Lower lobe of right lung (tissue), 2 donors: Measurements from ENCODE around the gene NTM. TPM values are rescaled to one million over a fixed set of nuclear protein-coding genes. Genes with fewer than 3 reads are reported as not detected.

ENCODE experiments used
- ATAC-seq, 2 donors: fragments of 200-7000 bp; cut with Tn5 transposase; one replicate each; pipeline ENCODE4 v1.9.1; 2020 to 2022; ENCODE audit warnings: mild to moderate bottlenecking in 2 of 2, moderate library complexity in 2 of 2
- DNase-seq: peaks from one replicate; pipeline ENCODE4 v3.0.0-alpha.2; 2020
- H3K27ac ChIP-seq: fragments of 200-600 bp; one replicate; pipeline ENCODE4 v1.8.0; 2022
- H3K27me3 ChIP-seq: fragments of 200-600 bp; one replicate; pipeline ENCODE4 v1.8.0; 2022; ENCODE audit warnings: low read depth
- H3K36me3 ChIP-seq: fragments of 200-600 bp; one replicate; pipeline ENCODE4 v1.8.0; 2022; ENCODE audit warnings: mild to moderate bottlenecking
- H3K4me1 ChIP-seq: fragments of 200-600 bp; one replicate; pipeline ENCODE4 v1.8.0; 2022
- H3K4me3 ChIP-seq: fragments of 200-600 bp; one replicate; pipeline ENCODE4 v1.8.0; 2022; ENCODE audit warnings: mild to moderate bottlenecking
- H3K9me3 ChIP-seq: fragments of 200-600 bp; one replicate; pipeline ENCODE4 v1.8.0; 2022
- intact Hi-C: fragments of 100-400 bp; cut with DNase I; formaldehyde crosslinking; loops from one replicate; pipeline ENCODE4 v1.11.0; 2022
- total RNA-seq: library from RNA; stranded (reverse); fragmentation: NEBNext Ultra II Directional; extraction: Animal tissue kit (Norgen Biotek cat#: 25700); gene quantifications from one replicate; pipeline ENCODE4 v1.2.1, GENCODE V29; 2021
- TF ChIP-seq, protein P1 (sequence below): fragments of 200-600 bp; IDR thresholded peaks from one replicate; pipeline ENCODE4 v1.8.0; 2022; ENCODE audit warnings: antibody characterized with exemption, mild to moderate bottlenecking
- donor health status: DM: no; HTN: yes; CAD: no; lungs with severe emphysema.

Gene NTM
- total RNA-seq, 1 donor from 2014 or later = 2.3 TPM

DNA sequence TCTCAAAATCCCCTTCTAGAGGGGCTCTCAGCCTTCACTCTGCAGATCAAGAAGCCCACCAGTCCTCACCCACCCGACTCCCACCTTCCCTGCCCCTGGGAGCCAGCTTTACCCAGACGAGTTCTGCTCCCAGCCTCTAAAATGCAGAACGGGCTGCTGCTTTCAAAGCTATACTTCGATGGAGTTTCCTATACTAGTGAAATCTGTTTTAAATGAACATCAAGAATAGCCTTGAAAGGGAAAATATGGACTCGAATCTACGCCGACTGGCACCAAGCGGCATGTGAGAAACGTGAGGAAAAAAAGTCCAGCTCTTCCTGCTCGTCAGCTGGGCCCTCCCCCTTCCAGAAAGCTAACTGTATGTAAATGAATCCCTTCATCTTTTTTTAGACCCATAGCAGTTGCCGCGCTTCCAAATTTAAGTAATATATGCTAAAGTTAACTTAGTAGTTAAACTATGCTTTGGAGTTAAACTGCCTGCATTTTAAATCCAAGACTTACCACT lies 211.7 kb downstream of the NTM start:
- intact Hi-C loops = no loop called here
- H3K4me3 ChIP-seq = no peak overlapping the region
- no peaks in the 10 kb centered on the region for H3K4me1 ChIP-seq
- TF ChIP-seq, protein P1, sequence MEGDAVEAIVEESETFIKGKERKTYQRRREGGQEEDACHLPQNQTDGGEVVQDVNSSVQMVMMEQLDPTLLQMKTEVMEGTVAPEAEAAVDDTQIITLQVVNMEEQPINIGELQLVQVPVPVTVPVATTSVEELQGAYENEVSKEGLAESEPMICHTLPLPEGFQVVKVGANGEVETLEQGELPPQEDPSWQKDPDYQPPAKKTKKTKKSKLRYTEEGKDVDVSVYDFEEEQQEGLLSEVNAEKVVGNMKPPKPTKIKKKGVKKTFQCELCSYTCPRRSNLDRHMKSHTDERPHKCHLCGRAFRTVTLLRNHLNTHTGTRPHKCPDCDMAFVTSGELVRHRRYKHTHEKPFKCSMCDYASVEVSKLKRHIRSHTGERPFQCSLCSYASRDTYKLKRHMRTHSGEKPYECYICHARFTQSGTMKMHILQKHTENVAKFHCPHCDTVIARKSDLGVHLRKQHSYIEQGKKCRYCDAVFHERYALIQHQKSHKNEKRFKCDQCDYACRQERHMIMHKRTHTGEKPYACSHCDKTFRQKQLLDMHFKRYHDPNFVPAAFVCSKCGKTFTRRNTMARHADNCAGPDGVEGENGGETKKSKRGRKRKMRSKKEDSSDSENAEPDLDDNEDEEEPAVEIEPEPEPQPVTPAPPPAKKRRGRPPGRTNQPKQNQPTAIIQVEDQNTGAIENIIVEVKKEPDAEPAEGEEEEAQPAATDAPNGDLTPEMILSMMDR = no peak
- H3K9me3 ChIP-seq = no peaks in the 10 kb centered on the region
- H3K27ac ChIP-seq = no peak overlapping the region
- peaks cover 6% of the 10 kb centered on the region for H3K27me3 ChIP-seq
- DNase-seq (no peak), ATAC-seq (no peak)
- H3K36me3 ChIP-seq = no peaks in the 10 kb centered on the region

DNA sequence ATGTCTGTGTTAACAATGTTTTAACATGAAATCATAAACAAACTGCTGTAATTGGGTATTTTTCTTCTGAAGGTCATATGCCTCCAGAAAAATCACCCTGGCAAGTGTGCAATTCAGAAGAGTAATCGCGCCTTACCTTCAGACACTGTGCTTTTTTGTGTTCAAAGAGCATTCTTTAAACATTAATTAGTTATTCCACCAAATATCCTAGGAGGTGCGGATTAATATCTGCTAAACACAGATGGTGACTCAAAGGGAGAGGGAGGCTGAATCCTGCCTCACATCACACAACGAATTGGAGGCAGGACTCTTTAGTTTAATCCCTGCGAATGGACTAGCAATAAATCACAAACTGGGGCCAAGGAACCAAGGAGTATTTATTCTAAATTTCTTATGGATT lies 213.0 kb downstream of the NTM start:
- peaks cover 9% of the 10 kb centered on the region for H3K27me3 ChIP-seq
- TF ChIP-seq, protein P1 = no peak
- no peak overlapping the region for H3K27ac ChIP-seq
- no peaks in the 10 kb centered on the region for H3K4me1 ChIP-seq
- H3K4me3 ChIP-seq = no peak overlapping the region
- DNase-seq (no peak), ATAC-seq (no peak)
- H3K9me3 ChIP-seq = no peaks in the 10 kb centered on the region
- H3K36me3 ChIP-seq = no peaks in the 10 kb centered on the region
- intact Hi-C loops = no loop called here

DNA sequence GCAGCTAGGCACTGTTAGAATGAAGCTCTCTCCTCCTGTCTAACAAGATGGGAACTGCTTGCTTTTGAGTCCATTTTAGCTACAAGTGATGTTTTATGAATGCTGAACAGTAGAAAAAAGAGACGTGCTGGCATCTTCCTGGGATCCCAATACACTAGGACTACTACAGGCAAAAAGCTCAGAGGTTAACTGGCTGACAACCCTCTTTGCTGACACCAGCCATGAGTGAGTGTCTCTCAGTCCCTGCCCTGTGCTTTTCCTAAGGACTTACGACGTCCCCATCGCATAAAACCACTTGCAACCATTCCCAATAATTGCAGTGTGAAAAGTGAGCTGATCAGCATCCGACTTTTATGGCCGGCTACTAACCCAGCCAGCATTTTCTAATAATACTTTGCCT lies 213.5 kb downstream of the NTM start:
- H3K4me1 ChIP-seq = no peaks in the 10 kb centered on the region
- intact Hi-C loops = no loop called here
- TF ChIP-seq, protein P1 = no peak
- peaks cover 9% of the 10 kb centered on the region for H3K27me3 ChIP-seq
- DNase-seq (no peak), ATAC-seq (no peak)
- no peak overlapping the region for H3K4me3 ChIP-seq
- no peak overlapping the region for H3K27ac ChIP-seq
- no peaks in the 10 kb centered on the region for H3K9me3 ChIP-seq
- H3K36me3 ChIP-seq = no peaks in the 10 kb centered on the region

DNA sequence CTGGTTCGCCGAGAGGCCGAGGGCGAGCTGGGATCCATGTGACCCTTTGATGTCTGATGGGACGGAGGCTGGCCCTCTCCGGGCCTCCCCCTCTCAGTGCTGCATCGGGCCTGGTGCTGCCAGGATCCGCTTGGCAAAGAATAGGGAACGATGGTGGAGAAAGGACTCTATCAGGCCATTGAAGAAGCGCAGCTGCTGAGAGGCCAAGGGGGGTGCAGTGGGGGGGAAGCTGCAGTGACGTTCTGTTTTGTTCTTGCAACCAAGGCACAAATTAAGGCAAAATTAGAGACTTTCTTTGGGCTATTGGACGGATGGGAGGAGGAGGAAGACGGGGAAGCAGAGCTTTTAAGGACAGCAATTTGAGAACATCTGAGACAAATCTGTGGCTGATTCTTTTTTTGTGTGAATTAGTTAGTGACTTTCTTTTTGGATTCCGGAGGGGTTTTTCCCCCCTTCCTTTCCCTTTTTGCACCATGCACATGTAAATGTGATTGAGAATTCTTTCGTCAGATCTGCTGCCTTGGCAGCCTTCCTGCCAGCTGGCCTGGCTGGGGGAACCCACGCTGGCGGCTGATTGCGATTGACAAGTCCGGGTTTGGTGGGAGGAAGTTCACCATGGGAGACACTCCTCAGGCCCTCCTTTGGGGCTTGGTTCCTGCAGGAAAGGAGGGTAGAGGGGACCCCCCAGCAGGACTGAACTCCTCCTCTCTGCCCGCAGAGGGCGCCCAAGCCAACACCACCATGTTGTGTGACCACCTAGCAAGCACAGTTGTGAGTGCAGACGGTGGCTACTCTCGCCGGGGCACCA lies 214.6 kb downstream of the NTM start:
- no peak overlapping the region for H3K27ac ChIP-seq
- TF ChIP-seq, protein P1 = no peak
- no peak for DNase-seq

DNA sequence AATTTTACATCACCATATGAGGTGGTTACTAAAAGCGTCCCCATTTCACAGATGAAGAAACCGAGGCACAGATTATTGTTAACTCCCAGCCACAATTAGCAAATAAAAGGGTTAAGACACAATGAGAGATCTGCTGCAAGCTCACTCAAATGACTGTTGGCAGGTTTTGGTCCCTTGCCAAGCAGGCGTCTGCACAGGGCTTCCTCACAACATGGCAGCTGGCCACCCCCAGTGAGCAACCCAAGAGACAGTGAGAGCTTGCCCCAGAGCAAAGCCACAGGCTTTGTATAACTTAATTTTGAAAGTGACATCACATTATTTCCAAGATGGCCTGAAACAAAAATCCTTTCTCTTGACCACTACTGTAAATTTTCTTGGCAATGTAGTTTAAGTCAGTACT lies 217.6 kb downstream of the NTM start:
- Histone ChIP-seq H3K36me3 (no peaks in the 10 kb centered on the region), H3K27me3 (peaks cover 12% of the 10 kb centered on the region), H3K4me1 (no peaks in the 10 kb centered on the region), H3K9me3 (no peaks in the 10 kb centered on the region), H3K27ac (no peak overlapping the region), H3K4me3 (no peak overlapping the region)
- TF ChIP-seq, protein P1 = no peak
- DNase-seq = no peak
- intact Hi-C loops = no loop called here
- ATAC-seq = no peak

More for the DNA sequence above, 214.6 kb downstream of the NTM start:
- Histone ChIP-seq H3K4me1 (no peaks in the 10 kb centered on the region), H3K27me3 (peaks cover 9% of the 10 kb centered on the region), H3K36me3 (no peaks in the 10 kb centered on the region), H3K4me3 (no peak overlapping the region), H3K9me3 (no peaks in the 10 kb centered on the region)
- ATAC-seq = no peak
- intact Hi-C loops = no loop called here
